GM12801 (cell line): ENCODE data around the gene CARTPT.

Experiments used
- CTCF ChIP-seq: IDR thresholded peaks from one replicate; pipeline ENCODE4 v1.5.1; 2011; ENCODE audit warnings: control low read depth; ENCODE audit not compliant: insufficient read length; ENCODE audit errors: extremely low read depth

CARTPT gene

DNA sequence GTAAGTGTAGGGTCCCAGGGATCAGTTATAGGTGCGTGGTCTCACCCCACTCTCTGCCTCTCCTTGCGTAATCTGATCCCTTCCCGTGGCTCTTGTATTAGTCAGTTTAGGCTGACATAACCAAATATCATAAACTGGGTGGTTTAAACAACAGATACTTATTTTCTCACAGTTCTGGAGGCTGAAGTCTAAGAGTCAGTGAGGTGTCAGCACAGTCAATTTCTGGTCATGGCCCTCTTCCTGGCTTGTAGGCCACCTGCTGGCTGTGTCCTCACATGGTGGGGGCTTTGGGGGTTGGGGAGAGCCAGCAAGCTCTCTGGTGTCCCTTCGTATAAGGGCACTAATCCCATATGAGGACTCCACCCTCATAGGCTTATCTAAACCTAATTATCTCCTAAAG is 32.3 kb downstream of the CARTPT start:
- TF ChIP-seq CTCF, result no peak

- no peak for TF ChIP-seq CTCF
These were observed 33.5 kb downstream of the CARTPT start for GRCh38 chr5:71752441-71753190.

DNA sequence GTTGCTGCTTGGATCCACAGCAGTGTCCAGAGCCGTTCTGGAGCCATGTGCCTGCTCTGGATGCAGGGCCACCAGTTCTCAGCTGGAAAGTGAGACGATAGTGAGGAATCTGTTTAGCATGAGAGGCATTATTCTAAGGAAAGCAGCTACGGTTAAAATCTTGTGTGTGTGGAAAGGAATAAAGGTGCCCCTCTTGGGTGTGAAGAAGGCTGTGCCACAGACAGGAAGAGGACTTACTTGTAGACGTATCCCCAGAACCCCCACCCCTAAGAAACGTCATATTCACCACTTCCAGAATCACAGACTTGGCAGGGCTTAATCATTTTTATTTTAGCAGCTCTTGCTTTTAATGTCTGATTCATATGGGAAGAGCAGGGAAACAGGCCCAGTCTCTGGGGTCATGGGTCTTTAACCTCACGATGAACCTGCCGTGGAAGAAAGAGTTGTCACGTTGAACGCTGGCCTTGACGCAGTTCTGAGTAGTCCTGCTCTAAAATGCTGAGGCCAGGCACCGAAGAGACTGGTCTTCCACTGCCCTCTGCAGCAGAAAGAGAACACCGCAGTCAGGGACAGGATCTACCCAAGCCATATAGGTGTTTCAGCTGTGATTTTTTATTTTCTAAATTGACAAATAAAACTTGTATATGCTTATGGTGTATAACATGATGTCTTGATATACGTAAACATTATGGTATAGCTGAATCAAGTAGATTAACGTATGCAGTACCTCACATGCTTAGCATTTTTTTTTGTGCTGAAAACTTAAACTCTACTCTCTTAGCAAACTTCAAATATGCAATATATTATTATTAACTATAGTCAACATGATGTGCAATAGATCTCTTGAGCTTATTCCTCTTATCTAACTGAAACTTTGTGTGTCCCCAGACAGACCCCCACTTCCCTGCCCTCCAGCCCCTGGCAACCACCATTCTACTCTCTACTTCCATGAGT is 38.8 kb downstream of the CARTPT start:
- TF ChIP-seq CTCF, result no peak

DNA sequence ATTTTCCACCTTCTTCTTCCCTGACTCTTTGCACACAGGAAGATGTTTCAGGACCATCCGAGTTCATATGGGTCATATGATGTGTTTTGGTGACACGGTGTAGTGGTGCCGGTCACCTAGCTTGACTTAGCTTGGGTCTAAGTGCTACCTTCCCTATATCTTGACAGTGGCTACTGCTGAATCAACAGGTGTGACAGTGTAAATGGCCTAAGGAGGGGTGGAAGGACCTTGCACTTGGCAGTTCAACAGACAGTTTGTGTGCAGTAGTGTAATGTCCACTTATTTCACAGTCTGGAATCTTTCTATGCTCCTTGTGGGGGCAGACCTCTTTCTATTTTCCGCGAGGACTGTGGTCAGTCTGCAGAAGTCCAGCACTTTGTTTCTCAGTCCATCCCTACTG is 43.8 kb downstream of the CARTPT start:
- TF ChIP-seq CTCF, result no peak

DNA sequence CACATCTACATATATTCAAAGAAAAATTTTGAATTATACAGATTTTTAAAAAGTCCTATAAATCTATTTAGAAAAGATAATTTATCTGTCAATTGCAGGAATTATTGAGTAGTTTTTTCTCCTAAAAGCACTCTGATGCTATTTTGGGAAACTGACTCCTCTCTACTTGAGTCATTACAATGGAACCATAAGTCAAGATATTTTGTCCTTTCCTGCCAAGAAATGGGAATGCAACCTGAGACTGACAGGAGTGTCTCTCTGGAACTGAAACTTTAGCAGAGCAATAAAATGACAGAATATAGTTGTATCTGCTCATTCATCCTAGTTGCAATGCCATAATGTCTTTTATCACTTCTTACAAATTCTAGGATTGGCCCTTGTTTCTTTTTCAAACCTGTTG is 48.6 kb downstream of the CARTPT start:
- no peak for TF ChIP-seq CTCF

DNA sequence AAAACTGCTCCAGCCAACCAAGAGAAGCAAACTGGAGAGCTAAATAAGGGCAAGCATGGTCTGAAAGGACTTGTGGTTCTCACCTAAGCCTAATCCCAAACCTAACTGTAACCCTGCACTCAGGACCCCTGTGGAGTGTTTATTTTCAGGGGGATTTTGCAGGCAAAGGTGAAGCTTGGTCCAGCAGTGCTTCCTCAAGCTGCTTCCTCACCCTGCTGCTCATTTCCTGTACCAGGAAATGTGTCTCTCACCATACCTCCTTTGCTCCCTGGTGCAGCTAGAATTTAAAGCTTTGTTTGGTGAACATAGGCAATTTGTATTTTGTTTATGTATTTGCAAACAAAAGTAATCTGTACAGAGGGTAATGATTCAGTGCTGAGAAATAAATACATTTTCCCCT is 50.2 kb downstream of the CARTPT start:
- TF ChIP-seq CTCF, result no peak

DNA sequence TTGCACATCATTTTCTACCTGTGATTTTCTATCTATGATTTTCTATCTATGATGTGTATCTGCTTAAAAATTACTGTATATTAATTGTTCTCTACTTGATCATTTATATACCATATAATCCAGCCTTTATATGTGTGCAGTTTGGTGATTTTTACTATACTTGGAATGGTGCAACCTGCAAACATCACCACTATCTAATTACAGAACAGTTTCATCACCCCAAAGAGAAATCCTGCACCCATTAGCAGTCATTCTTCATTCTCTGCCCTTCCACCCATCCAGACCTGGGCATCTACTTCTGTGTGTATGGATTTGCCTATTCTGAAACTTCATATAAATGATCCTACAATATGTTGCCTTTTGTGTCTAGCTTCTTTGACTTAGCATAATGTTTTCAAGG is 51.3 kb downstream of the CARTPT start:
- TF ChIP-seq CTCF, result no peak
